ENCODE results near the gene ITGA2.

ITGA2 gene

DNA sequence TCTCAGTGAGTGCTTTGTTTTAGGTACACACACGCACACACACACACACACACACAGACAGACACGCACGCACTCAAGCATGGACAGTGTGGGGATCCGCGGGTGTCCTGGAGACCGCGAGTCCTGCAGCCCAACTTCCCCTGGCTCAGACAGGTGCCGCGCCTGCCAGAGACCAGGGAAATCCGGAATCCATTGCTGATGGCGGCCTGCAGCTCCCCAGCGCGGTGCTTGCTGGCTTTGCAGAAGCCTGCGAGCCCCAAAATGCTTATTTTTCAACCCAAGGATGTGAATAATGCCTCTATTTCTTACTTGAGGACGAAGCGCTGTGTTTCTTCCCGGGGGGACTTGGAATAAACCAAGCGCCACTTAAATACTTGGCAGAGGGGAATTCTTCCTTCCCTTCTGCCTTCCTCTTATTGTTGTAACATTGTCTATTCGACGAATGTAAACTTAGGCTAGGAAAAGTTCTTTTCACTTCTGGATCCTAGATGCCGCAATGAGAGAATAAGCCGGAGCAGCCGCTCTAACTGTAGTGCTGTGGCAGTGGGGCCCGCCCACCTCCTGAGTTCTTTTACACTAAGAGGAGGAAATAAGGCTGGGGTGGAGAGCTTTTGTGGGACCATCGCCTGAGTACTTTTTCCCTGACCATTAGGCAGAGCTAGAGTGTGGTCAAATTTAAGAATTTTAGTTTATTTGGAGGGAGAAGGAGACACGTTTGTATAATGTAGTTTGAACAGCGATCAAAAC is 802 bp downstream of the ITGA2 start:
- H3K27ac ChIP-seq (replicated peaks): no peak overlapping the region
- H3K27me3 ChIP-seq (ENCODE audit: insufficient read depth, poor library complexity, severe bottlenecking): peaks cover 30% of the 10 kb centered on the region
- H3K4me3 ChIP-seq (replicated peaks; ENCODE audit: insufficient read depth, low read length): peak overlapping the region; percentile 65
- no peak for DNase-seq (ENCODE audit: low read depth in 1 of 2, low spot score in 1 of 2)
- TF ChIP-seq, protein P1, sequence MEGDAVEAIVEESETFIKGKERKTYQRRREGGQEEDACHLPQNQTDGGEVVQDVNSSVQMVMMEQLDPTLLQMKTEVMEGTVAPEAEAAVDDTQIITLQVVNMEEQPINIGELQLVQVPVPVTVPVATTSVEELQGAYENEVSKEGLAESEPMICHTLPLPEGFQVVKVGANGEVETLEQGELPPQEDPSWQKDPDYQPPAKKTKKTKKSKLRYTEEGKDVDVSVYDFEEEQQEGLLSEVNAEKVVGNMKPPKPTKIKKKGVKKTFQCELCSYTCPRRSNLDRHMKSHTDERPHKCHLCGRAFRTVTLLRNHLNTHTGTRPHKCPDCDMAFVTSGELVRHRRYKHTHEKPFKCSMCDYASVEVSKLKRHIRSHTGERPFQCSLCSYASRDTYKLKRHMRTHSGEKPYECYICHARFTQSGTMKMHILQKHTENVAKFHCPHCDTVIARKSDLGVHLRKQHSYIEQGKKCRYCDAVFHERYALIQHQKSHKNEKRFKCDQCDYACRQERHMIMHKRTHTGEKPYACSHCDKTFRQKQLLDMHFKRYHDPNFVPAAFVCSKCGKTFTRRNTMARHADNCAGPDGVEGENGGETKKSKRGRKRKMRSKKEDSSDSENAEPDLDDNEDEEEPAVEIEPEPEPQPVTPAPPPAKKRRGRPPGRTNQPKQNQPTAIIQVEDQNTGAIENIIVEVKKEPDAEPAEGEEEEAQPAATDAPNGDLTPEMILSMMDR (IDR thresholded peaks at IDR 0.05; ENCODE audit: insufficient read depth, low read length): peak; percentile 2
- TF ChIP-seq, protein P2, sequence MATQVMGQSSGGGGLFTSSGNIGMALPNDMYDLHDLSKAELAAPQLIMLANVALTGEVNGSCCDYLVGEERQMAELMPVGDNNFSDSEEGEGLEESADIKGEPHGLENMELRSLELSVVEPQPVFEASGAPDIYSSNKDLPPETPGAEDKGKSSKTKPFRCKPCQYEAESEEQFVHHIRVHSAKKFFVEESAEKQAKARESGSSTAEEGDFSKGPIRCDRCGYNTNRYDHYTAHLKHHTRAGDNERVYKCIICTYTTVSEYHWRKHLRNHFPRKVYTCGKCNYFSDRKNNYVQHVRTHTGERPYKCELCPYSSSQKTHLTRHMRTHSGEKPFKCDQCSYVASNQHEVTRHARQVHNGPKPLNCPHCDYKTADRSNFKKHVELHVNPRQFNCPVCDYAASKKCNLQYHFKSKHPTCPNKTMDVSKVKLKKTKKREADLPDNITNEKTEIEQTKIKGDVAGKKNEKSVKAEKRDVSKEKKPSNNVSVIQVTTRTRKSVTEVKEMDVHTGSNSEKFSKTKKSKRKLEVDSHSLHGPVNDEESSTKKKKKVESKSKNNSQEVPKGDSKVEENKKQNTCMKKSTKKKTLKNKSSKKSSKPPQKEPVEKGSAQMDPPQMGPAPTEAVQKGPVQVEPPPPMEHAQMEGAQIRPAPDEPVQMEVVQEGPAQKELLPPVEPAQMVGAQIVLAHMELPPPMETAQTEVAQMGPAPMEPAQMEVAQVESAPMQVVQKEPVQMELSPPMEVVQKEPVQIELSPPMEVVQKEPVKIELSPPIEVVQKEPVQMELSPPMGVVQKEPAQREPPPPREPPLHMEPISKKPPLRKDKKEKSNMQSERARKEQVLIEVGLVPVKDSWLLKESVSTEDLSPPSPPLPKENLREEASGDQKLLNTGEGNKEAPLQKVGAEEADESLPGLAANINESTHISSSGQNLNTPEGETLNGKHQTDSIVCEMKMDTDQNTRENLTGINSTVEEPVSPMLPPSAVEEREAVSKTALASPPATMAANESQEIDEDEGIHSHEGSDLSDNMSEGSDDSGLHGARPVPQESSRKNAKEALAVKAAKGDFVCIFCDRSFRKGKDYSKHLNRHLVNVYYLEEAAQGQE (IDR thresholded peaks at IDR 0.05; ENCODE audit: insufficient replicate concordance, low read depth): no peak

DNA sequence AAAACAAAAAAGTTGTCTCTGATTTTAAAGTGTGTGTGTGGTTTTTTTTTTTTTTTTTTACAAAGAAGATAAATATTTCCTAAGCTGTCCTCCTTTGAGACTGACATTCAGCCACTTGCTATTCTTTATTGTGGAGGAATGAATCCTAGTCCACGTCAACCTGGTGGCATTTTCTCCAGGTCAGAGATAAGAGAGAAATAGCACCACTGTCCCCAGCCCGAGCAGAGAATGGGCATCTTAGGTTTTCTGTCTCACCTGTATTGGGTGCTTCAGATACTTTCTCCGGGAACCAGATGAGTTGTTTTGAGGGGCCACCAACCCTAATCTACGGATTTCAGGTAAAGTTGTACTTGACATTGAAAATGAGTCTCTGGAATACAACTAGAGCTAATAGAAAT is 1.4 kb downstream of the ITGA2 start:
- Histone ChIP-seq H3K27ac (replicated peaks) (no peak overlapping the region), H3K4me3 (replicated peaks; ENCODE audit: insufficient read depth, low read length) (no peak overlapping the region), H3K27me3 (ENCODE audit: insufficient read depth, poor library complexity, severe bottlenecking) (peaks cover 30% of the 10 kb centered on the region)
- no peak for DNase-seq (ENCODE audit: low read depth in 1 of 2, low spot score in 1 of 2)
- TF ChIP-seq, protein P2 (IDR thresholded peaks at IDR 0.05; ENCODE audit: insufficient replicate concordance, low read depth): no peak
- TF ChIP-seq POLR2AphosphoS5 (IDR thresholded peaks at IDR 0.05; ENCODE audit: low read depth) (no peak), GABPA (IDR thresholded peaks at IDR 0.05; ENCODE audit: low read depth) (no peak), SPI1 (IDR thresholded peaks at IDR 0.05; ENCODE audit: borderline replicate concordance, low read depth) (no peak)
- TF ChIP-seq, protein P1 (IDR thresholded peaks at IDR 0.05; ENCODE audit: insufficient read depth, low read length): no peak

DNA sequence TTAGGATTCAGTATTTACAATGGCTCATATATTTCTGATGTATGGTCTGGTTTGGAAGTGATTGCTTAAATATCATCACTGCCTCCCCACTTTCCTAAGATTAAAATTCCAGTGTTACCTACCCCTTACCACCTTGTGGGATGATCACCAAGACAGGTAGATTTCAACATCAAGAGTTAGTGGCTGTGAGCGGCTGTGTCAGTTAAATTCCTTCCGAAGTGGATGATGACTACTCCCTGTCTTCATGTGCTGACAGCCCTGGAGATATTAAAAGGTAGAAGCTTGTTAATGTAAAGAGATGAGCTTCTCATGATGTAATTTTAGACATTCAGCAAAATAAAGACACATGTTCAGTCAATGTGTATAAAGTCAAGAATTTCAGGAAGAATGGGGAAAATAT is 4.2 kb downstream of the ITGA2 start:
- TF ChIP-seq, protein P1 (IDR thresholded peaks at IDR 0.05; ENCODE audit: insufficient read depth, low read length): no peak
- TF ChIP-seq GABPA (IDR thresholded peaks at IDR 0.05; ENCODE audit: low read depth) (no peak), SPI1 (IDR thresholded peaks at IDR 0.05; ENCODE audit: borderline replicate concordance, low read depth) (no peak), POLR2AphosphoS5 (IDR thresholded peaks at IDR 0.05; ENCODE audit: low read depth) (no peak)
- TF ChIP-seq, protein P2 (IDR thresholded peaks at IDR 0.05; ENCODE audit: insufficient replicate concordance, low read depth): no peak
- no peak for DNase-seq (ENCODE audit: low read depth in 1 of 2, low spot score in 1 of 2)
- Histone ChIP-seq H3K27ac (replicated peaks) (no peak overlapping the region), H3K4me3 (replicated peaks; ENCODE audit: insufficient read depth, low read length) (no peak overlapping the region), H3K27me3 (ENCODE audit: insufficient read depth, poor library complexity, severe bottlenecking) (peaks cover 16% of the 10 kb centered on the region)
